KBM-7 (cell line): ENCODE measurements around the gene TIMM22.
"Not testable (repeated sequence)": the region's sequence is repeated elsewhere in the genome, so short reads cannot be mapped to it uniquely, and the experiment has no call there.

Source experiments
- DNase-seq: peaks from one replicate; pipeline ENCODE4 v3.0.0-alpha.2; 2015
- in situ Hi-C: fragments of 300-500 bp; cut with MboI; formaldehyde crosslinking; loops from 2 replicates; pipeline ENCODE4 v1.14.3; 2020; ENCODE audit warnings: low sequenced_read_pairs, low pct_unique_long_range_greater_than_20kb, mixed read lengths

Gene TIMM22

DNA sequence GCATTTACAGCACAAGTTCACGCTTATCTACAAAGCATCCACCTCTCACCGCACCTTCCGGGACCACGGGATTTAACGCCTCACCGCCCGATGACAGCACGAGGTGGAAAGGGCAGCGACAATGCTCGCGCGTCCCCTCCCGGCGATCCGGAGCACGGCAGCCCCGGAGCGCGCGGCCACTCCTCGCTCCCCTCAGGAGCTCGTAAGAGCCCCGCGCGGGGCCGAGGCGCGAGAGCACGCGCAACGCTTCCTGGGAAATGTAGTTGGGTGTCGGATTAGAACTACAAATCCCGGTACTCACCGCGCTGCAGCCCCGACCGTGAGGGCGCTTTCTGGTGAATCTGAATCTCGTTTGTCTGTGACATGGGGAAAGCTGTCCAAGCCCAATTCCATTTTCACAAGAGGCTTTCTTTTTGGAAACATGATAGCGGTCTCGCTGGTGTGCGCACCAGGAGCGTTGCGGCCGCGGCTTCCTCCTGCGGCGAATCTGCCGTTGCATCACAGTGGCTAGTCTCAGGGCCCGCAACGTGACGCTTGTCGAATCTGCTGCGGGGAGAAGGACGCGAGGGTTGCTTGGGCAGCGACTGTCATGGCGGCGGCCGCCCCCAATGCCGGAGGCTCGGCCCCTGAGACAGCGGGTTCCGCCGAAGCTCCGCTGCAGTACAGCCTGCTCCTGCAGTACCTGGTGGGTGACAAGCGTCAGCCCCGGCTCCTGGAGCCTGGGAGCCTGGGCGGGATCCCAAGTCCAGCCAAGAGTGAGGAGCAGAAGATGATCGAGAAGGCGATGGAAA, at the start of gene TIMM22:
Gene TIMM22 (plus strand): TSS at position 576 of the 791 bp plus-strand sequence. CDS start 14 bp downstream, at position 590.
- in situ Hi-C loops, result no loop called here
- DNase-seq, result peak; percentile 100

DNA sequence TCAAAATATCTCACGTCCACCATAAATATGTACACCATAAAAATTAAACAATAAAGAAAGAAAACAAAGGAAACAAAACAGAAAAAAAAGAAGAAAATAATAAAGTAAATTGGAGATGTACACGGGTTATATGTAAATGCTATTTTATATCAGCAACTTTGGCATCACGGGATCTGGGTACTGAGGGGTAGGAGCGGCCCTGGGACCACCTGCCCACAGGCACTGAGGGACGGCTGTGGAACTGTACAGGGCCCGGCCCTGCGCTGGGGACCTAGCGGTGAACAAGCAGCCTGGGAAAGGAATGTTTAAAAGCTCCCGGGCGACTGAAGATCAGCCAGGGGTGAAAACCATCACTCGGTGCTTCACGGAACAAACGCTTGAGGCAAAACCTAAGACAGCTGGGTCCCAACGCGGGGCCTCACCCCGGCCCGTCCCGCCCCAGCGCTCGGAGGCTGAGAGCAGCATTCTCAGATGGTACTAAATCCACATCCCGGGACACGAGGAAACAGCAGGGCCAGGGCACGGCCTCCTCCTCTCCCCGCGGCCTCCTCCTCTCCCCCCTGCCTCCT, 48.6 kb upstream of the TIMM22 start:
- in situ Hi-C loops, result no loop called here

GRCh38 chr17:949623-950303, 47.2 kb upstream of the TIMM22 start:
- DNase-seq, result no peak

More for the DNA sequence above, 48.6 kb upstream of the TIMM22 start:
- DNase-seq, result no peak

DNA sequence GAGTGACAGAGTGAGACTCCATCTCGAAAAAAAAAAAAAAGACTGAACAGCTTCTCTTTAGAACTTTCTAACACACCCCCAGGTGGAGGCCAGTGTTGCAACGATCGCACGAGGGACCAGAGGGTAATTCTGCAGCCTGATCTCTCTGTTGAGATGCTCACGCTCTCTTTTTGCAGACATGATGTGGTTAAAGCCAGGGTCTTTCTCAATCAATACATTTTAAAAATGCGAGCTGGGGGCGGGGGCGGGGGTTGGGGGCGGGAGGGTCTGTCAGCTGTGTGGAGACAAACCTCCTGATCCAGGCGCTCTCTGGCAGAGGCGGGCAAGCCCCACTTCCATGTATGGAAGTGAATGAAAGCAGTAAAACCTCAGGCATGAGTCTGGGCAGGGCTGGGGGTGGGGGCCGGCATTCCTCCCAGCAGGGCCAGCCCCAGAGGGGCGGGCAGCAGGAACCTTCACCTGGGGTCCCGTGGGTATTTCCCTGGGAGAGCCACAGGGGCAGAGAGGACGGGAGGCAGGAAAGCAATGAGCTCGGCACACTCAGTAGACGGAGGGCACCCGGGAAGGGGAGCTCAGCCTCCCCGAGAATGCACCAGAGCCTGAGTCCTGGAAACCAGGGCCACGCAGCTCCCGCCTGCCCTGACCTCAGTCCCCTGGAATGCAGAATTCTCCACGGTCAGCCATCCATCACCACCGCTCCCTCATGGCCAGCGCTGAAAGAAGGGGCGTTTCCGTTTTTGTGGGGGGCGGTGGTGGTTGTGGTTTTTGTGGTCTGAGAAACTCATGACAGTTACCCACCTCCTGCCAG, 45.4 kb upstream of the TIMM22 start:
- in situ Hi-C loops, result no loop called here
- peak; percentile 55 for DNase-seq

More at GRCh38 chr17:949623-950303, 47.2 kb upstream of the TIMM22 start:
- in situ Hi-C loops, result no loop called here

- in situ Hi-C loops, result not testable (repeated sequence)
Measured at GRCh38 chr17:952592-952991, 44.3 kb upstream of the TIMM22 start.

DNA sequence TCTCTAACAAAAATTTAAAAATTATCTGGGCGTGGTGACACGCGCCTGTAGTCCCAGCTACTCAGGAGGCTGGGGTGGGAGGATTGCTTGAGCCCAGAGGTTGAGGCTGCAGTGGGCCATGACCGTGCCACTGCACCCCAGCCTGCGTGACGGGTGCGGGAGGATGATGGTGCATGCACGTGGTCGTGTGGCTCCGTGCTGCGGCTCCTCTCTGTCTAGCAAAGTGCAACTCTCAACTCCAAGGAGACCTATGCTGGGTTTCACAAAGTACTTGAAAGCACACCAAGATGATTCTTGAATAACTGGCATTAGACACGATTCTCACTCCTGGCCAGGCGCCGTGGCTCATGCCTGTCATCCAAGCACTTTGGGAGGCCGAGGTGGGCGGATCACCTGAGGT, 43.2 kb upstream of the TIMM22 start:
- no peak for DNase-seq
- in situ Hi-C loops, result no loop called here

More at GRCh38 chr17:952592-952991, 44.3 kb upstream of the TIMM22 start:
- DNase-seq, result not testable (repeated sequence)

GRCh38 chr17:954431-955164, 42.3 kb upstream of the TIMM22 start:
- in situ Hi-C loops, result no loop called here
- DNase-seq, result no peak

GRCh38 chr17:956905-957304, 40.0 kb upstream of the TIMM22 start:
- no peak for DNase-seq
- in situ Hi-C loops, result no loop called here

DNA sequence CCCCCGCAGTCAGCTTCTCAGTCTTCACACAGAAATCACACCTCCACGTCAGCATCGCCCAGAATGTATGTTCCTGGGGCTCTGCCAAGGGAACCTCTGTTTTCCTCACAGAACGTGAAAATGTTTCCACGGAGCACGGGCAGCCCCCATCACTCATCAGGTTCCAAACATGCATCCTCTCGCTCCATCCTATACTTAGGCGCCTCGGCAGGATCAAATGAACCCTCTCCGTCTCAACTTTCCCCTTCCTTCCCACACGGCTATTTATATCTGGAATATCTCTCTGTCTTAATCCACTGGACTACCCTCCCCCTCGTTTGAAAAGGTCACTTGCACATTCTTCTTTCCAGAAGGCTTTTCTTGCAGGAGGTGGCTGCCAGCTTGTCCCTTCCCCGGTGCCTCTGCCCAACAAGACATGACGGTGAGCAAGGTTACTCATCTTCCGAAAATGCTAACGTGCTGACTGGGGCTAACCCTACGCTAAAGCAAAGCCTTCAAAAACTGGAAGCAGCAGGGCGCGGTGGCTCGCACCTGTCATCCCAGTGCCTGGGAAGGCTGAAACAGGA, 39.0 kb upstream of the TIMM22 start:
- DNase-seq, result no peak
- in situ Hi-C loops, result no loop called here

DNA sequence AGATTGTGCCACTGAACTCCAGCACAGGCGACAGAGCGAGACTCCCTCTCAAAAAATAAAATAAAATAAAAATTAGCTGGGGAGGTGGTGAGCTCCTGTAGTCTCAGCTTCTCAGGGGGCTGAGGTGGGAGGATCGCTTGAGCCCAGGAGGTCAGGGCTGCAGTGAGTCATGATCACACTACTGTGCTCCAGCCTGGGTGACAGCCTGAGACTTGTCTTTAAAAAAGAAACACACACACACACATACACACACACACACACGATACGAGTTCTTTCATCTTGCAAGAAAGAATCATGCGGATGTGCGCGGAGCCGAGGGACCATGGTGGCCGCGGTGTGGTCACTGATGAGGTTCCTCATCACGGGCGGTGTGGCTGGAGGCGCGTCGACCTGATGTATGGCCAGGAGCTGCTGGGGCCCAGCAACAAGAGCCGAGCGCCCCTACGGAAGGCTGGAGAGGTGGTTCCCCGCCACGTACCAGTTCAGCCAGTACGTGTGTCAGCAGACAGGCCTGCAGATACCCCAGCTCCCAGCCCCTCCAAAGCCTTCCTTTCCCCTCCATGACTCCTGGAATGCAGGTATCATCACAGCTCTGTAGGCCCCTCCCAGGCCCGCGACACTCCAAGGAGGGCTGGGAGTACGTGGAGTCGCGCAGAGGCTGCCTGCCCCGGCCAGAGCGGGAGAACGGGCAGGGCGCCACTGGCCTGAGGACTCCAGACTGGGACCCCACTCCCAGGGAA, 38.0 kb upstream of the TIMM22 start:
- in situ Hi-C loops, result no loop called here
- DNase-seq, result no peak

DNA sequence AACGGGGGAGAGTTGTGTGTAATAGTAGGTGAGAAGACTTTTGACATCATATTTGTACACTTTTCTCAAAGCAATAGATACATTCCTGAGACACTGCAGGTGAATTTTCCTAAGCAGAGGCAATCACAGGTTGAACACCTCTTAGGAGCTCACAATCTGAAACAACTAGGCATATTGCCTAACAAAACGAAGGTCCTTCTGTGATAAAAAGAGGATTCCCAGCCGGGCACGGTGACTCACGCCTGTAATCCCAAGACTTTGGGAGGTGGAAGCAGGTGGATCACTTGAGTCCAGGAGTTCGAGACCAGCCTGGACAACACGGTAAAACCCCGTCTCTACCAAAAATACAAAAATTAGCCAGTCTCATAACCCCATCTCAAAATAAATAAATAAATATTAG, 34.8 kb upstream of the TIMM22 start:
- in situ Hi-C loops, result no loop called here
- no peak for DNase-seq

DNA sequence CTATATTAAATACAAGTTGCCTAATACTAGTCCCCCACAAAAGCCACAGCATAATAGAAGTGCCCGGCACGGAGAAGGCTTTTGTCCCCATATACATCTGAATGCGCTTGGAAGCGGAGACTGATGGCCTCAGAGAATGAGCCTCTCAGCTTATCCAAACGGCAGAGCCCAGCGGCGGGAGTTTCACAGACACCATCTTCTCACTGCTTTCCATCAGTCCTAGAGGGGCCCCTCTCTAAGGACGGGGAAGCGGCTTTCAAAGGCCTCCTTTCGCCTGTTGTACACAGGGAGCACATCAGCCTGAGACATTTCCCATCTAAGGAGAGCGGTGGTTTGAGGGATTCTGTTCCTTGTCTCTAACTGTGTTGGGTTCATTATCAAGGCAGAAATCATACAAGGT, 34.3 kb upstream of the TIMM22 start:
- in situ Hi-C loops, result no loop called here
- DNase-seq, result no peak

GRCh38 chr17:964876-965275, 32.1 kb upstream of the TIMM22 start:
- in situ Hi-C loops, result no loop called here
- DNase-seq, result no peak

DNA sequence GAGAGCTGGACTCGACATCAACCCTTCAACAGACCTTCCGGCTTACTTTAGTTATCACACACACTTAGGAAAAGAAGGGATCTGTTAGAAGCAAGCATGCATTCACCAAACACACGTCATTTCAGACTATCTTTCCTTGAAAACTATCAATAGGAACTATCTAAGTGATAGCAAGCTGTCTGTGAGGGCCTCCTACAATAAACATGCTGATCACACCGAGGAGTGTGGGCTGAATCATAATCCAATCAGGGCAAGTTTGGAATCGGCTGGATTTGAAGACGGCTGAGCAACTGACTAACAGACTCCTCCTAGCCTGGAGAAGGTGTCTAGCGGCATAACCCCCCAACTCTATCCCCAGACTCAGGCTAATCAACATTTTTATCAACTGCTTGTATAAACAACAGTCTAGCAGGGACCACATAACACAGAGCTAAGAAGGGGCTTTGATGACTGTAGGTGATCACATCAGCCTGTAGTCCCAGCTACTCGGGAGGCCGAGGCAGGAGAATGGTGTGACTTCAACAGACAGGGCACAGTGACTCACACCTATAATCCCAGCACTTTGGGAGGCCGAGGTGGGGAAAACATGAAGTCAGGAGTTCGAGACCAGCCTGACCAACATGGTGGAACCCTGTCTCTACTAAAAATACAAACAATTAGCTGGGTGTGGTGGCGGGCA, 31.5 kb upstream of the TIMM22 start:
- in situ Hi-C loops, result no loop called here

DNA sequence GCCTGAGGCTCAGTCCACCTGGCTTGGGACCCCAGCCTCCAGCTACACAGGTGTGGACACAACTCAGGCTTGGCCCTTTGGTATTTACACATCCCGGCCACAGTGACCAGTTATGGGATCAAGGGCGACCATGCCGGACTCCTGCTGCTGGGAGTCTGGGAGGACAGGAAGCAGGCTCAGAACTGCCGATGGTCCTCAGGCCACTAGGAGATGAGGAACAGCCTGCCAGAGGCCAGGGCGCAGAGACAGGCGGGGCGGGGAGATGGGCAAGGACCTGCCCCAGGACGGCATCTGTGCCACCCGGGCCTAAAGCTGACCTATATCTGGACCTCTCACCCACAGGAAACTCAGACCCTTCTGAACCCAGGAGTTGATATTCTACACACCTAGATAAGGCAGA, 29.8 kb upstream of the TIMM22 start:
- no peak for DNase-seq
- in situ Hi-C loops, result no loop called here

More for the DNA sequence above, 31.5 kb upstream of the TIMM22 start:
- DNase-seq, result no peak

GRCh38 chr17:968812-969730, 27.9 kb upstream of the TIMM22 start:
- in situ Hi-C loops, result no loop called here
- no peak for DNase-seq
